ENCODE results near the gene ABCA12.

DNA sequence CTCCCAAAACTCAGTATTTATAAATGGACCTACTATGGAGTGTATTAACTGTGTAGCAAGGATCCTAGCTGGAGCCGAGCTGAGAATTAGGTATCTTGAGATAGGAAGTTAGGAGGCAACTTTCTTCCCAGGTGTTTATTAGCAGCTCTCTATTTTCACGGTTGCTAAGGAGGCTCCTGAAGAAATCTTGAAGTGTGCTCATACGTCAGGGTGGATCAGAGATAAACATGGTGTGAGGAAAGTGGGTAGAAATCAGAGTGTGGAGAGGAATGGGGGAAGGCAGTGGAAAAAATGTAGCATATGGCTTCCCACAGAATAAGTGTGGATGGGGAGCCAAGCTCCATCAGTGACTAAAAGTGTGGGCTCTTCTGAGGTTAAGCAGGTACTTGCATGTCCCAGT lies 104.3 kb downstream of the ABCA12 start:
- no peak for TF ChIP-seq POLR2A (IDR thresholded peaks at IDR 0.05)
- TF ChIP-seq, protein P1, sequence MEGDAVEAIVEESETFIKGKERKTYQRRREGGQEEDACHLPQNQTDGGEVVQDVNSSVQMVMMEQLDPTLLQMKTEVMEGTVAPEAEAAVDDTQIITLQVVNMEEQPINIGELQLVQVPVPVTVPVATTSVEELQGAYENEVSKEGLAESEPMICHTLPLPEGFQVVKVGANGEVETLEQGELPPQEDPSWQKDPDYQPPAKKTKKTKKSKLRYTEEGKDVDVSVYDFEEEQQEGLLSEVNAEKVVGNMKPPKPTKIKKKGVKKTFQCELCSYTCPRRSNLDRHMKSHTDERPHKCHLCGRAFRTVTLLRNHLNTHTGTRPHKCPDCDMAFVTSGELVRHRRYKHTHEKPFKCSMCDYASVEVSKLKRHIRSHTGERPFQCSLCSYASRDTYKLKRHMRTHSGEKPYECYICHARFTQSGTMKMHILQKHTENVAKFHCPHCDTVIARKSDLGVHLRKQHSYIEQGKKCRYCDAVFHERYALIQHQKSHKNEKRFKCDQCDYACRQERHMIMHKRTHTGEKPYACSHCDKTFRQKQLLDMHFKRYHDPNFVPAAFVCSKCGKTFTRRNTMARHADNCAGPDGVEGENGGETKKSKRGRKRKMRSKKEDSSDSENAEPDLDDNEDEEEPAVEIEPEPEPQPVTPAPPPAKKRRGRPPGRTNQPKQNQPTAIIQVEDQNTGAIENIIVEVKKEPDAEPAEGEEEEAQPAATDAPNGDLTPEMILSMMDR (IDR thresholded peaks at IDR 0.05): no peak

Data from body of pancreas (tissue), 4 donors.